22Rv1 (cell line): Measurements from ENCODE around the gene AXIN2.

Source experiments
- ZFX ChIP-seq: fragments of 450-650 bp; IDR thresholded peaks from 2 replicates; pipeline ENCODE4 v1.6.1; 2017; ENCODE audit warnings: antibody characterized with exemption, borderline replicate concordance
- TF ChIP-seq, protein P1 (sequence below): fragments of 450-650 bp; IDR thresholded peaks from 2 replicates; pipeline ENCODE4 v1.5.1; 2017; ENCODE audit warnings: mild to moderate bottlenecking

GRCh38 chr17:65515959-65516948, 45.2 kb downstream of the AXIN2 start:
- TF ChIP-seq, protein P1, sequence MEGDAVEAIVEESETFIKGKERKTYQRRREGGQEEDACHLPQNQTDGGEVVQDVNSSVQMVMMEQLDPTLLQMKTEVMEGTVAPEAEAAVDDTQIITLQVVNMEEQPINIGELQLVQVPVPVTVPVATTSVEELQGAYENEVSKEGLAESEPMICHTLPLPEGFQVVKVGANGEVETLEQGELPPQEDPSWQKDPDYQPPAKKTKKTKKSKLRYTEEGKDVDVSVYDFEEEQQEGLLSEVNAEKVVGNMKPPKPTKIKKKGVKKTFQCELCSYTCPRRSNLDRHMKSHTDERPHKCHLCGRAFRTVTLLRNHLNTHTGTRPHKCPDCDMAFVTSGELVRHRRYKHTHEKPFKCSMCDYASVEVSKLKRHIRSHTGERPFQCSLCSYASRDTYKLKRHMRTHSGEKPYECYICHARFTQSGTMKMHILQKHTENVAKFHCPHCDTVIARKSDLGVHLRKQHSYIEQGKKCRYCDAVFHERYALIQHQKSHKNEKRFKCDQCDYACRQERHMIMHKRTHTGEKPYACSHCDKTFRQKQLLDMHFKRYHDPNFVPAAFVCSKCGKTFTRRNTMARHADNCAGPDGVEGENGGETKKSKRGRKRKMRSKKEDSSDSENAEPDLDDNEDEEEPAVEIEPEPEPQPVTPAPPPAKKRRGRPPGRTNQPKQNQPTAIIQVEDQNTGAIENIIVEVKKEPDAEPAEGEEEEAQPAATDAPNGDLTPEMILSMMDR = no peak
- no peak for TF ChIP-seq ZFX
